ENCODE data around the gene NELFA. TPM values are rescaled to one million over a fixed set of nuclear protein-coding genes. Genes with fewer than 3 reads are reported as not detected.
A peak's percentile ranks its signal among the peaks of the same experiment; 100 is the strongest.

Gene NELFA
- total and polyA plus RNA-seq, 2 of the 13 experiments (the other 11 are each of a cell fraction or from before 2014, with no cell fraction given): 13.3 to 18.5 TPM

DNA sequence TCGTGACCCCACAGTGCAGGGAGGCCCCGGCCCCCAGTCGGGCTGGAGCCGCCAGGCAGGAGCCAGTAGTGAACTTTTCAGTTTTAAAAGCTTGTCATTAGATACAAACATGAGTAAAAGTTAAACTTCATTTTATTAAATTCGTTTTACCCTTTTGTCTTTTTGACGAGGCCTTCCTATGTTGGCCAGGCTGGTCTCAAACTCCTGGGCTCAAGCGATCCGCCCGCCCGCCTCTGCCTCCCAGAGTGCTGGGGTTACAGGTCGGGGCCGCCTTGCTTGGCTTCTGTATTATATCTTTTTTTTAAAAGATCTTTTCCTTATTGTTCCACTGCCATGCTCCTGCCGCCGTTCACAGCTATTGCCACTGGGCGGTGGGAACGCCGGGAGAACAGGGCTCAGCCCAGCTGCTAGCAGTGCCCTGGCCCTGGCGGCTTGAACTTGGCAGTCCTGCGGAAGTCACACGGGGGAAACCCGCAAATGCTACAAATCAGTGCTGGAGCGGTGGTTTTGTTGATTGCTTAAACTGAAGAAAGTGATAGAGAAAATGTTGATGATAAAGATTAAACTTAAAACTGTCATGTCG, 968 bp upstream of the NELFA start (continued):
- TF ChIP-seq, protein P1, sequence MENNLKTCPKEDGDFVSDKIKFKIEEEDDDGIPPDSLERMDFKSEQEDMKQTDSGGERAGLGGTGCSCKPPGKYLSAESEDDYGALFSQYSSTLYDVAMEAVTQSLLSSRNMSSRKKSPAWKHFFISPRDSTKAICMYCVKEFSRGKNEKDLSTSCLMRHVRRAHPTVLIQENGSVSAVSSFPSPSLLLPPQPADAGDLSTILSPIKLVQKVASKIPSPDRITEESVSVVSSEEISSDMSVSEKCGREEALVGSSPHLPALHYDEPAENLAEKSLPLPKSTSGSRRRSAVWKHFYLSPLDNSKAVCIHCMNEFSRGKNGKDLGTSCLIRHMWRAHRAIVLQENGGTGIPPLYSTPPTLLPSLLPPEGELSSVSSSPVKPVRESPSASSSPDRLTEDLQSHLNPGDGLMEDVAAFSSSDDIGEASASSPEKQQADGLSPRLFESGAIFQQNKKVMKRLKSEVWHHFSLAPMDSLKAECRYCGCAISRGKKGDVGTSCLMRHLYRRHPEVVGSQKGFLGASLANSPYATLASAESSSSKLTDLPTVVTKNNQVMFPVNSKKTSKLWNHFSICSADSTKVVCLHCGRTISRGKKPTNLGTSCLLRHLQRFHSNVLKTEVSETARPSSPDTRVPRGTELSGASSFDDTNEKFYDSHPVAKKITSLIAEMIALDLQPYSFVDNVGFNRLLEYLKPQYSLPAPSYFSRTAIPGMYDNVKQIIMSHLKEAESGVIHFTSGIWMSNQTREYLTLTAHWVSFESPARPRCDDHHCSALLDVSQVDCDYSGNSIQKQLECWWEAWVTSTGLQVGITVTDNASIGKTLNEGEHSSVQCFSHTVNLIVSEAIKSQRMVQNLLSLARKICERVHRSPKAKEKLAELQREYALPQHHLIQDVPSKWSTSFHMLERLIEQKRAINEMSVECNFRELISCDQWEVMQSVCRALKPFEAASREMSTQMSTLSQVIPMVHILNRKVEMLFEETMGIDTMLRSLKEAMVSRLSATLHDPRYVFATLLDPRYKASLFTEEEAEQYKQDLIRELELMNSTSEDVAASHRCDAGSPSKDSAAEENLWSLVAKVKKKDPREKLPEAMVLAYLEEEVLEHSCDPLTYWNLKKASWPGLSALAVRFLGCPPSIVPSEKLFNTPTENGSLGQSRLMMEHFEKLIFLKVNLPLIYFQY (CRISPR knock-in tag; IDR thresholded peaks at IDR 0.05; ENCODE audit: borderline replicate concordance): no peak
- TF ChIP-seq, protein P2, sequence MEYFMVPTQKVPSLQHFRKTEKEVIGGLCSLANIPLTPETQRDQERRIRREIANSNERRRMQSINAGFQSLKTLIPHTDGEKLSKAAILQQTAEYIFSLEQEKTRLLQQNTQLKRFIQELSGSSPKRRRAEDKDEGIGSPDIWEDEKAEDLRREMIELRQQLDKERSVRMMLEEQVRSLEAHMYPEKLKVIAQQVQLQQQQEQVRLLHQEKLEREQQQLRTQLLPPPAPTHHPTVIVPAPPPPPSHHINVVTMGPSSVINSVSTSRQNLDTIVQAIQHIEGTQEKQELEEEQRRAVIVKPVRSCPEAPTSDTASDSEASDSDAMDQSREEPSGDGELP (IDR thresholded peaks at IDR 0.05; ENCODE audit: borderline replicate concordance, low read depth): peak; percentile 65; the same call in 1 of the 2 replicates
- TF ChIP-seq PHF21A (CRISPR knock-in tag; IDR thresholded peaks at IDR 0.05) (peak; percentile 9; the same call in 1 of the 2 replicates), ZNF75D (CRISPR knock-in tag; IDR thresholded peaks at IDR 0.05; ENCODE audit: borderline replicate concordance) (no peak), RORA (CRISPR knock-in tag; IDR thresholded peaks at IDR 0.05) (0 out of 2 replicates have a peak, but pooled peaks have one; percentile 32), ATM (IDR thresholded peaks at IDR 0.05; ENCODE audit: borderline replicate concordance) (no peak), ZNF781 (CRISPR knock-in tag; IDR thresholded peaks at IDR 0.05; ENCODE audit: borderline replicate concordance, not compliant biosample characterization) (peak; percentile 73), ZNF766 (CRISPR knock-in tag; IDR thresholded peaks at IDR 0.05; ENCODE audit: borderline replicate concordance) (no peak), ZSCAN25 (CRISPR knock-in tag; IDR thresholded peaks at IDR 0.05) (no peak), HNRNPK (IDR thresholded peaks at IDR 0.05; ENCODE audit: low read depth, low read length, poor library complexity, severe bottlenecking) (no peak), CHCHD3 (CRISPR knock-in tag; IDR thresholded peaks at IDR 0.05) (no peak), RAD21 (CRISPR knock-in tag; IDR thresholded peaks at IDR 0.05) (peak; percentile 5; the same call in 1 of the 2 replicates), RFXAP (CRISPR knock-in tag; IDR thresholded peaks at IDR 0.05; ENCODE audit: borderline replicate concordance) (no peak), STAG1 (CRISPR knock-in tag; IDR thresholded peaks at IDR 0.05) (peak; percentile 49), SIX4 (CRISPR knock-in tag; IDR thresholded peaks at IDR 0.05) (no peak), ZNF761 (CRISPR knock-in tag; conservative IDR thresholded peaks at IDR 0.05) (no peak; the same call in 1 of the 2 replicates), ZNF431 (CRISPR knock-in tag; IDR thresholded peaks at IDR 0.05; ENCODE audit: borderline replicate concordance, low read depth) (0 out of 2 replicates have a peak, but pooled peaks have one; percentile 11), ZNF468 (CRISPR knock-in tag; IDR thresholded peaks at IDR 0.05) (no peak)
- TF ChIP-seq, protein P3, sequence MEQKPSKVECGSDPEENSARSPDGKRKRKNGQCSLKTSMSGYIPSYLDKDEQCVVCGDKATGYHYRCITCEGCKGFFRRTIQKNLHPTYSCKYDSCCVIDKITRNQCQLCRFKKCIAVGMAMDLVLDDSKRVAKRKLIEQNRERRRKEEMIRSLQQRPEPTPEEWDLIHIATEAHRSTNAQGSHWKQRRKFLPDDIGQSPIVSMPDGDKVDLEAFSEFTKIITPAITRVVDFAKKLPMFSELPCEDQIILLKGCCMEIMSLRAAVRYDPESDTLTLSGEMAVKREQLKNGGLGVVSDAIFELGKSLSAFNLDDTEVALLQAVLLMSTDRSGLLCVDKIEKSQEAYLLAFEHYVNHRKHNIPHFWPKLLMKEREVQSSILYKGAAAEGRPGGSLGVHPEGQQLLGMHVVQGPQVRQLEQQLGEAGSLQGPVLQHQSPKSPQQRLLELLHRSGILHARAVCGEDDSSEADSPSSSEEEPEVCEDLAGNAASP (CRISPR knock-in tag; IDR thresholded peaks at IDR 0.05; ENCODE audit: borderline replicate concordance): no peak
- TF ChIP-seq, protein P4, sequence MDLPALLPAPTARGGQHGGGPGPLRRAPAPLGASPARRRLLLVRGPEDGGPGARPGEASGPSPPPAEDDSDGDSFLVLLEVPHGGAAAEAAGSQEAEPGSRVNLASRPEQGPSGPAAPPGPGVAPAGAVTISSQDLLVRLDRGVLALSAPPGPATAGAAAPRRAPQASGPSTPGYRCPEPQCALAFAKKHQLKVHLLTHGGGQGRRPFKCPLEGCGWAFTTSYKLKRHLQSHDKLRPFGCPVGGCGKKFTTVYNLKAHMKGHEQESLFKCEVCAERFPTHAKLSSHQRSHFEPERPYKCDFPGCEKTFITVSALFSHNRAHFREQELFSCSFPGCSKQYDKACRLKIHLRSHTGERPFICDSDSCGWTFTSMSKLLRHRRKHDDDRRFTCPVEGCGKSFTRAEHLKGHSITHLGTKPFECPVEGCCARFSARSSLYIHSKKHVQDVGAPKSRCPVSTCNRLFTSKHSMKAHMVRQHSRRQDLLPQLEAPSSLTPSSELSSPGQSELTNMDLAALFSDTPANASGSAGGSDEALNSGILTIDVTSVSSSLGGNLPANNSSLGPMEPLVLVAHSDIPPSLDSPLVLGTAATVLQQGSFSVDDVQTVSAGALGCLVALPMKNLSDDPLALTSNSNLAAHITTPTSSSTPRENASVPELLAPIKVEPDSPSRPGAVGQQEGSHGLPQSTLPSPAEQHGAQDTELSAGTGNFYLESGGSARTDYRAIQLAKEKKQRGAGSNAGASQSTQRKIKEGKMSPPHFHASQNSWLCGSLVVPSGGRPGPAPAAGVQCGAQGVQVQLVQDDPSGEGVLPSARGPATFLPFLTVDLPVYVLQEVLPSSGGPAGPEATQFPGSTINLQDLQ (CRISPR knock-in tag; IDR thresholded peaks at IDR 0.05): 0 out of 2 replicates have a peak, but pooled peaks have one; percentile 13
